Heart right ventricle (tissue), 16 donors: ENCODE data around the gene GPAT2. TPM values are rescaled to one million over a fixed set of nuclear protein-coding genes. Genes with fewer than 3 reads are reported as not detected.
"Not testable (repeated sequence)": the region's sequence is repeated elsewhere in the genome, so short reads cannot be mapped to it uniquely, and the experiment has no call there.

Source experiments
- ATAC-seq, 8 donors: fragments of 200-7000 bp; cut with Tn5 transposase; one replicate each; pipeline ENCODE4 v1.9.1; 2020; ENCODE audit warnings: mild to moderate bottlenecking in 8 of 8, moderate library complexity in 8 of 8, moderate number of reproducible peaks in 1 of 8
- DNase-seq, 2 donors: peaks; one replicate each; pipeline ENCODE4 v3.0.0-alpha.2; 2020
- H3K27ac ChIP-seq, 10 donors: fragments of 200-600 bp; sonication (generic) in 2 of 10; one replicate each; pipeline versions ENCODE4 v1.5.0 to v1.8.0; 2020 to 2022; ENCODE audit warnings: mild to moderate bottlenecking in 3 of 10
- H3K27me3 ChIP-seq, 7 donors: fragments of 200-600 bp; one replicate each; pipeline ENCODE4 v1.8.0; 2021 to 2022; ENCODE audit warnings: mild to moderate bottlenecking in 2 of 7
- H3K36me3 ChIP-seq, 9 donors: fragments of 200-600 bp; sonication (generic) in 1 of 9; one replicate each; pipeline versions ENCODE4 v1.5.0 to v1.8.0; 2020 to 2022; ENCODE audit warnings: mild to moderate bottlenecking in 2 of 9
- H3K4me1 ChIP-seq, 9 donors: fragments of 200-600 bp; sonication (generic) in 1 of 9; one replicate each; pipeline versions ENCODE4 v1.5.0 to v1.8.0; 2020 to 2022; ENCODE audit warnings: mild to moderate bottlenecking in 4 of 9
- H3K4me3 ChIP-seq, 10 donors: fragments of 200-600 bp; sonication (generic) in 2 of 10; one replicate each; pipeline versions ENCODE4 v1.5.0 to v1.8.0; 2020 to 2022; ENCODE audit warnings: mild to moderate bottlenecking in 7 of 10, moderate library complexity in 2 of 10
- H3K9me3 ChIP-seq, 11 donors: fragments of 200-600 bp in 10 of 11; sonication (generic) in 2 of 11; one replicate each; pipeline versions ENCODE4 v1.5.0 to v1.8.0; 2013 to 2022; ENCODE audit warnings: mild to moderate bottlenecking in 2 of 11, control low read depth in 1 of 11, moderate library complexity in 1 of 11
- CTCF ChIP-seq, 9 donors: fragments of 200-600 bp; sonication (generic) in 2 of 9; IDR thresholded peaks; one replicate each; pipeline versions ENCODE4 v1.5.0 to v1.8.0; 2021 to 2022; ENCODE audit warnings: antibody characterized with exemption in 9 of 9, mild to moderate bottlenecking in 5 of 9, moderate library complexity in 1 of 9
- WGBS, 2 donors: extraction: QIAGEN DNeasy Blood & Tissue Kit; methylation state at CpG; one replicate each; pipeline ENCODE4 v1.1.7; 2013; ENCODE audit warnings: inconsistent platforms in 1 of 2; 5-methylcytosine and 5-hydroxymethylcytosine counted together
- intact Hi-C, 10 donors: fragments of 100-400 bp; cut with DNase I; formaldehyde crosslinking; loops; one replicate each; pipeline versions ENCODE4 v1.11.1 to v1.14.2; 2022
- polyA plus RNA-seq, 2 donors: library from polyadenylated mRNA; stranded (reverse); fragments of 200-250 nt; gene quantifications; one replicate each; pipeline ENCODE4 v1.2.3, GENCODE V29; 2013
- total RNA-seq, 10 donors: library from RNA; stranded (reverse); fragmentation: NEBNext Ultra II Directional in 3 of 10; extraction: Animal tissue kit (Norgen Biotek cat#: 25700) in 3 of 10; gene quantifications; one replicate each; pipeline versions ENCODE4 v1.2.1 to v1.2.4, GENCODE V29; 2021 to 2023
- donor health status: Arrhythmogenic right ventricular cardiomyopathy.
- donor health status: ischemic (EF 13 %, LVEDD 7.1; RV severe dilation, severe dysfunction).
- donor health status: healthy with polysubstance abuse.
- donor health status: DM: no; HTN: yes; CAD: no.
- donor health status: DM: no; HTN: no; CAD: no.
- donor health status: ischemic (EF 25% LVEDD 6.9; RV normal size, moderate dysfunction).
- donor health status: ischemic (EF 25% LVEDD 5.7; RV mildly dilated, moderate dysfunction).
- donor health status: healthy.
- donor health status: DM: yes; HTN: yes; CAD: no.
- donor health status: Ischemic cardiomyopathy.
- donor health status: ischemic (EF 35%, LVEDD 5.7; RV mildly dilated, moderate dysfunction).
- donor health status: nonischemic (EF 11% LVEDD 7.7; RV severe dilation, severe dysfunction).
- donor health status: DM: yes; HTN: yes; CAD: no.
- donor health status: PGD.
- donor health status: ischemic (EF 29% LVEDD 5.4; RV normal size, mild dysfunction).
- donor health status: nonischemic (EF 23%, LVEDD 6.1; RV moderate dilation, normal function).

GPAT2 gene
- total and polyA plus RNA-seq, 12 donors: 1.7 to 21.6 (median 4.3) TPM

- no peaks in the 10 kb centered on the region for H3K36me3 ChIP-seq
- ATAC-seq (no peak), DNase-seq (no peak)
- 72 to 89% methylated on average over 7 of the region's 7 CpGs for WGBS, 2 donors
- H3K27ac ChIP-seq: no peak overlapping the region
- TF ChIP-seq CTCF (IDR thresholded peaks at IDR 0.05): no peak
- H3K4me1 ChIP-seq: peaks cover 0 to 21% (median 0%) of the 10 kb centered on the region in 9 donors
- H3K4me3 ChIP-seq: no peak overlapping the region
- H3K27me3 ChIP-seq: no peaks in the 10 kb centered on the region
- intact Hi-C loops: loop anchor here in 2 of 10 donors (5.0 kb wide), 1 partner anchor 44 kb away; the partner anchor contains the start of gene ADRA2B (in 2 of the 2)
- H3K9me3 ChIP-seq: peaks cover 0 to 29% (median 10%) of the 10 kb centered on the region in 11 donors
These were observed 38.6 kb upstream of the GPAT2 start for GRCh38 chr2:96073170-96073775.

DNA sequence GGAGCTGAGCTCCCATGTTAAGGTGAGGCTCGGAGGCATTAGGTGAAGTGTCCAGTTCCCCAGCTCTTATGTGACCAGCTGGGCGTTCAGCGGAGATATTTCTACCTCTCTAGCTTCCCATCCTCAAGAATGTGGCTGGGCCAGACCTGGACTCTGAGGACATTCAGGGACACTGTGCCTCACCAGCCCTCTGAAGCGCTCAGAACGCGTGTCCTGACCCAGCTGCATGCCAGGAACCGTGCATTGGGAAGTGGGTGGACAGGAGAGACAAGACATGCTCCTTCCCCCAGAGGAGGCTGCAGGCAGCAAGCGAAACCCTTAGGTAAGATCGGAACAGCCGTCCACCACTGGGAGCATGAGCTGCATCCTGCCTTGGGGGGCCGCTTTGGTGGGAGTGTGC is 38.0 kb upstream of the GPAT2 start:
- intact Hi-C loops: loop anchor here in 2 of 10 donors (5.0 kb wide), 1 partner anchor 45 kb away; the partner anchor contains the start of gene ADRA2B (in 2 of the 2)
- DNase-seq: no peak
- Histone ChIP-seq H3K27ac (peak overlapping the region in 1 of 10 donors; percentile 56), H3K9me3 (peaks cover 0 to 29% (median 10%) of the 10 kb centered on the region in 11 donors), H3K4me1 (peaks cover 0 to 21% (median 0%) of the 10 kb centered on the region in 9 donors), H3K27me3 (no peaks in the 10 kb centered on the region), H3K4me3 (no peak overlapping the region), H3K36me3 (no peaks in the 10 kb centered on the region)
- no peak for TF ChIP-seq CTCF (IDR thresholded peaks at IDR 0.05)
- WGBS, 2 donors: 78 to 88% methylated on average over 11 of the region's 11 CpGs
- ATAC-seq: peak in 3 of 8 donors; percentile 12 to 34 (median 17)

GRCh38 chr2:96071977-96072491 is 37.3 kb upstream of the GPAT2 start:
- peak overlapping the region in 2 of 10 donors; percentile 15 to 56 for H3K27ac ChIP-seq
- ATAC-seq: peak; percentile 5 to 72 (median 48)

DNA sequence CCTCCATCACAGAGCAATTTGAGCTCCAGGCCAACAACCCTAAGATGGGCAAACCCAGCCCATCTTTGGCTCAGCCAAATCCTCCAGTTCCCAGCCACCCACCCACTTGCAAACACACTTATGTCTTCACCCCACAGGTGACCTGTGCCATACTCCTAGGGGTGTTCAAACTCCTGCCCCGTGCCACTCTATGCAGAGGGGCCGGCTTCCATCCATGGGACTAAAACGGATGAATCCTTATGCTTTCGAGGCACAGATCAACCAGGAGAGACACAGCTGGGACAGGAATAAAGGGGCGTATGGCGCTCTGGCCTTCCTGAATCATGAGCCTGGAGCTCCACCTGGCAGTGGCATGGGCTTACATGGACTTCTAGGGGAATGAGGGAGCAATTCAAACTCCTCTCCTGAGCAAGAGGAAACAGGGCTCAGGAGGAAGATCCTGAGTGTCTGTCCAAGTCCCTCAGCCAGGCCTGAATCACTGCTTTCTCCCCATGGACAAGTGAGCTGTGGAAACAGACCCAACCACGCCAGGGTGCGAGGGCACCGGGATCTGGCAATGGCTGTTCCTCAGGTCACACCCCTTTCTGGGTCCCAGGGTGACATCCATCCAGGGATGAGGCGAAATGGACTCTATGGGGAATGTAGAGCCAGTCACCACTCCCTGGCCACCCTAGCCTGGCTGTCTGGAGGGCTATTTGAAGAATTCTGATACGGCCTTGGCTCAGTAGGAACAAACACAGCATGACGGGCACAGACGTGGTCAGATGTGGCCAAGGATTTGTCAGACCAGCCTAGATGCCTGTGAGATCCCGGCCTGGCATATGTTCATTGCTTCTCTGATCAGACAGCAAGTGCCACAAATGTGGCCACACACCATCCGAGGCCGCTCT is 36.6 kb upstream of the GPAT2 start:
- 78 to 86% methylated on average over 16 of the region's 16 CpGs for WGBS, 2 donors
- not testable (repeated sequence) for H3K27me3 ChIP-seq, H3K36me3 ChIP-seq, H3K4me3 ChIP-seq, DNase-seq
- peaks cover 0 to 16% (median 5%) of the 10 kb centered on the region in 11 donors for H3K9me3 ChIP-seq
- intact Hi-C loops: loop anchor here in 2 of 10 donors (5.0 kb wide), 1 partner anchor 46 kb away; the partner anchor contains the start of gene ADRA2B (in 2 of the 2)
- ATAC-seq: peak; percentile 16 to 81 (median 68)
- peaks cover 0 to 21% (median 0%) of the 10 kb centered on the region in 9 donors for H3K4me1 ChIP-seq
- peak overlapping the region in 2 of 10 donors; percentile 15 to 56 for H3K27ac ChIP-seq

More at GRCh38 chr2:96071977-96072491, 37.3 kb upstream of the GPAT2 start:
- not testable (repeated sequence) for H3K36me3 ChIP-seq, H3K4me3 ChIP-seq, DNase-seq, H3K27me3 ChIP-seq
- intact Hi-C loops: loop anchor here in 2 of 10 donors (5.0 kb wide), 1 partner anchor 45 kb away; the partner anchor contains the start of gene ADRA2B (in 2 of the 2)
- peak in 2 of 9 donors; percentile 7 to 10 for TF ChIP-seq CTCF (IDR thresholded peaks at IDR 0.05)
- H3K9me3 ChIP-seq: peaks cover 0 to 23% (median 9%) of the 10 kb centered on the region in 11 donors
- H3K4me1 ChIP-seq: peaks cover 0 to 21% (median 0%) of the 10 kb centered on the region in 9 donors
- WGBS, 2 donors: 60 to 62% methylated on average over 8 of the region's 8 CpGs

- H3K4me1 ChIP-seq: peaks cover 0 to 21% (median 0%) of the 10 kb centered on the region in 9 donors
- H3K36me3 ChIP-seq, ATAC-seq, H3K27ac ChIP-seq, DNase-seq, H3K27me3 ChIP-seq, H3K4me3 ChIP-seq, H3K9me3 ChIP-seq: not testable (repeated sequence)
- intact Hi-C loops: loop anchor here in 2 of 10 donors (5.0 kb wide), 1 partner anchor 47 kb away; the partner anchor contains the start of gene ADRA2B (in 2 of the 2)
- 94% methylated on average over 5 of the region's 5 CpGs for WGBS, 2 donors
These were observed 35.6 kb upstream of the GPAT2 start for GRCh38 chr2:96070351-96070750.

DNA sequence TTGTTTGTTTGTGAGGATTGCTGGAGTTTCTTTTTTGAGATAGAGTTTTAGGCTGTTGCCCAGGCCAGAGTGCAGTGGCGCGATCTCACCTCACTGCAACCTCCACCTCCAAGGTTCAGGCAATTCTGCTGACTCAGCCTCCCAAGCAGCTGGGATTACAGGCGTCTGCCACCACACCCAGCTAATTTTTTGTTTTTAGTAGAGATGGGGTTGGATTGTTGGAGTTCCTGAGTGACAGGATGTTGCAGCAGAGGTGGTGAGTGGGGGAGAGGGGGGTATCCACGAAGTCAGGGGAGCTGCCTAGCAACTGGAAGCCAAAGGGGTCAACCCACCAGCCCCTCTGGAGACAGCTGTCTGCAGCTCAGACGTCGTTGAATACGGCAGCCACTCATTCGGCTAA is 35.2 kb upstream of the GPAT2 start:
- not testable (repeated sequence) for H3K27ac ChIP-seq, ATAC-seq, H3K36me3 ChIP-seq, H3K27me3 ChIP-seq, DNase-seq, H3K9me3 ChIP-seq, H3K4me3 ChIP-seq
- 44 to 49% methylated on average over 6 of the region's 8 CpGs for WGBS, 2 donors
- intact Hi-C loops: loop anchor here in 4 of 10 donors (5.0 to 10.0 kb wide), 3 partner anchors 45 to 1705 kb away; partner anchors contain the start of gene ADRA2B (in 3 of the 4)
- H3K4me1 ChIP-seq: peaks cover 0 to 21% (median 0%) of the 10 kb centered on the region in 9 donors

- H3K9me3 ChIP-seq, H3K36me3 ChIP-seq, ATAC-seq, H3K4me3 ChIP-seq, DNase-seq, H3K27me3 ChIP-seq, H3K27ac ChIP-seq: not testable (repeated sequence)
- WGBS, 2 donors: 77% methylated on average over 9 of the region's 9 CpGs
- peaks cover 0 to 17% (median 3%) of the 10 kb centered on the region in 9 donors for H3K4me1 ChIP-seq
- intact Hi-C loops: loop anchor here in 2 of 10 donors (10.0 kb wide), 2 partner anchors 47 to 1707 kb away; partner anchors contain the start of gene ADRA2B (in 1 of the 2)
These were observed 33.3 kb upstream of the GPAT2 start for GRCh38 chr2:96067902-96068581.
